SK-N-MC (cell line): Measurements from ENCODE around the gene RHEBL1.

Source experiments
- EZH2 ChIP-seq: fragments of 200-600 bp; sonication (generic); IDR thresholded peaks from one replicate; pipeline ENCODE4 v1.6.1; 2017; ENCODE audit warnings: antibody characterized with exemption
- FOXP2 ChIP-seq: optimal IDR thresholded peaks from 2 replicates; pipeline ENCODE3; 2011; ENCODE audit warnings: mild to moderate bottlenecking, moderate library complexity; ENCODE audit not compliant: insufficient read depth; ENCODE audit errors: extremely low read length, control extremely low read depth
- POLR2AphosphoS5 ChIP-seq: IDR thresholded peaks from 2 replicates; pipeline ENCODE4 v1.6.1; 2012; ENCODE audit warnings: mild to moderate bottlenecking, low read depth, low read length, borderline replicate concordance

DNA sequence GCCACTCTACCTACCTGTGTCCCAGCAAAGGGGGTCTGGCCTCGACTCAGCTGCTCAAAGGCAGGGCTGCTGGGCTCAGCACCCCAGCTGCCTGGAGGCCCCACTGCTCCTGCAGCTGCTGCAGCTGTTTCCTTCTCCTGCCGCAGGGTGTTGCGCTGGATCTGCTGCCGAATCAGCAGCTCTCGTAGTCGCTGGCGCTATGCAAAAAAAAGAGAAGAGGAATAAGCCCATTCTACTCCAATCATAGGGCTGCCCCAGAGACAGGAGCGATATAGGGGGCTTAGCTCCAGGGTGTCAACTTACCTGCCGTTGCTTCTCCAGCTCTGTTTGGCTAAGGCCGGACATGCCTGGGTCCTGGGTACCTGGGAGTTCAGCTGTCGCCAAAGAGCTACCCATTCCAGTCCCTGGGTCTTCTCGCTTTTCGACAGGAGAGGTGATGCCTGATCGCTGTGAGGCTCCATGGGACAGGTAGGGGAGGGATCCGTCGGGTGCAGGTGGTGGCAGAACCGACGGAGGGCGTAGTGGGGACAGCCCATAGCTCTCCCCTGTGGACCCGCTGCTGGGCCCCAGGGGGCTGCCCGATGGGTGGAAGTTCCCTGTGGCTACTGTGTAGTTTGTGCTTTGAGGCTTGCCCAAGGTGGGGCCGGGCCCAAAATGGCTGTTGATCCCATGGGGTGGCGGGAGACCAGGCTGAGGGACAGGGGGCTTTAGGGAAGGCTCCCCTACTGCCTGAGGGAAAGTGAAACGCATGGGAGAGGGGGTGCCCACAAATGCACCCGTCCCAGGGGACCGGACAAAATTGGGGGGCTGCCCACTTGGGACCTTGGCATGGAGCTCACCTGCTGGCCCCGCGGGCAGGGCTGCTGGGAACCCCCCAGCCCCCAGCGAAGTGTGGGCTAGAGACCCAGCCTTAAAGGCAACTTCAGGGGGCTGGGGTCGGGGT lies 30.1 kb downstream of the RHEBL1 start:
- TF ChIP-seq POLR2AphosphoS5 = no peak
- TF ChIP-seq EZH2 = no peak
- TF ChIP-seq FOXP2 = no peak
